Measurements from ENCODE around the gene APOB.

The APOB gene

DNA sequence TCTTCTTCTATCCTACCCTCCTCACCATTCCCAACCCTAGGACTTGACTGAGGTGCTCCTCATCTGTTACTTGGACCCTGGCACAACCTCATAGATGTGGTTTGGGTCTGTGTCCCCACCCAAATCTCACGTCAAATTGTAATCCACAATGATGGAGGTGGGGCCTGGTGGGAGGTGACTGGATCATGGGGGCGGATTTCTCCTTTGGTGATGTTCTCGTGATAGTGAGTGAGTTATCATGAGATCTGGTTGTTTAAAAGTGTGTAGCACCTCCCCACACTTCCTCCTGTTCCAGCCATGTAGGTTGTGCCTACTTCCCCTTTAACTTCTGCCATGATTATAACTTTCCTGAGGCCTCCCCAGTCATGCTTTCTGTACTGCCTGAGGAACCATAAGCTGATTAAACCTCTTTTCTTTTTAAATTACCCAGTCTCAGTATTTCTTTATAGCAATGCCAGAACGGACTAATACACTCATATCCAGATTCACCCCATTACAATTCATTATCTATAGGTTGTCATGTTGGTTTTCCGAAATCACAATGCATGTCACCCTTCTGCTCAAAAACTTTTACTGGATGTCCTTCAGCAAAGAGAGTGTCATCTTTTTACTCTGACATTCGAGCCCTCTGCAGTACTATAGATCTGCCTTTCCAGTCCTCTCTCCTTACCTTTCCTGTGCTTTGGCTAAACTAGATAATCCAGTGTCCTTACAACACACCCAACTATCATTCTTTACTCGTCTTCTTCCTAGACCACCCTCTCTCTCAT lies 45.7 kb downstream of the APOB start:
- DNase-seq (ENCODE audit: low spot score): no peak
- TF ChIP-seq, protein P1, sequence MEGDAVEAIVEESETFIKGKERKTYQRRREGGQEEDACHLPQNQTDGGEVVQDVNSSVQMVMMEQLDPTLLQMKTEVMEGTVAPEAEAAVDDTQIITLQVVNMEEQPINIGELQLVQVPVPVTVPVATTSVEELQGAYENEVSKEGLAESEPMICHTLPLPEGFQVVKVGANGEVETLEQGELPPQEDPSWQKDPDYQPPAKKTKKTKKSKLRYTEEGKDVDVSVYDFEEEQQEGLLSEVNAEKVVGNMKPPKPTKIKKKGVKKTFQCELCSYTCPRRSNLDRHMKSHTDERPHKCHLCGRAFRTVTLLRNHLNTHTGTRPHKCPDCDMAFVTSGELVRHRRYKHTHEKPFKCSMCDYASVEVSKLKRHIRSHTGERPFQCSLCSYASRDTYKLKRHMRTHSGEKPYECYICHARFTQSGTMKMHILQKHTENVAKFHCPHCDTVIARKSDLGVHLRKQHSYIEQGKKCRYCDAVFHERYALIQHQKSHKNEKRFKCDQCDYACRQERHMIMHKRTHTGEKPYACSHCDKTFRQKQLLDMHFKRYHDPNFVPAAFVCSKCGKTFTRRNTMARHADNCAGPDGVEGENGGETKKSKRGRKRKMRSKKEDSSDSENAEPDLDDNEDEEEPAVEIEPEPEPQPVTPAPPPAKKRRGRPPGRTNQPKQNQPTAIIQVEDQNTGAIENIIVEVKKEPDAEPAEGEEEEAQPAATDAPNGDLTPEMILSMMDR (IDR thresholded peaks at IDR 0.05; ENCODE audit: extremely low read depth, missing control alignments): no peak

DNA sequence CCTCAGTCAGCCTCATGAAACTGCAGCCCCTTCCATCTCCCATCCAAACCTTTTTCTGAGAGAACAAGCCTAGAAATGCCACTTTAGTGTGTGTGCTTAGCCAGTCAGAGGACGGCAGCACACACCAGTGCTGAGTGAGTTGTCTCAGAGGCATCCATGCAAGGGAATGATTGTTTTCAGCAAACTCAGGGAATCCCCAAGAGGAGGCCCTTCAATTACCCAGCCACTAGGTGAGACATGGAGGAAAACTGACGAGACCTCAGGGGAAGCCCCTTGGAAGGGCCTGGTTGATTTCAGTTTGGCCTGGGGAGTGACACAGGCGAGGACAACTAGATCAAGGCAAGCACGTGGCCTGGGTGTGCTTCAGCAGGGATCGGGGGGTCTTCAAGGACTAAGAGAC lies 49.7 kb downstream of the APOB start:
- TF ChIP-seq, protein P1 (IDR thresholded peaks at IDR 0.05; ENCODE audit: extremely low read depth, missing control alignments): no peak
- peak; percentile 16 for DNase-seq (ENCODE audit: low spot score)

DNA sequence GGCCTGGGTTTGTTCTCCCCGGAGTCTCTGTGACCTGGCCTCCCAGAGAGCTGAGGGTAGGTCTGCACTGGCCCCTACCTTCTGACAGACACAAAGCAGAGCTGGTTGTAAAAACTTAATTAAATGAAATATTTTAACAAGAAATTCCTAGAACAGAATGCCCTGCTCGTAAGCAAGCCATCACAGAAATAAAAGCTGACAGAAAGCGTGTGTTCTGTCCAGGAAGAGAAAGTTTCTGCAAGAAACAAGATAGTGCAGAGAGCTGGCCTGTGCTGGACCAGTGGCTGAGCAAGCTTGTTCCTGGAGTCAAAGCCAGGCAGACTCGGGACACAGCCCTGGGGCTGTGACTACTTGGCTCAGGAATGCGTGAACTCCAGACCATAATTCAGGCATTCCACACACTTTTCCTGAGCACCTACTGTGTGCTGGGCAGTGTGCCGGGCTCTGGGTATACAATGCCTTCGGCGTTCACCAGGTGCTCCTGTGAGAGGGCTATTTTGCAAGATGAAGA lies 51.6 kb downstream of the APOB start:
- TF ChIP-seq, protein P1 (IDR thresholded peaks at IDR 0.05; ENCODE audit: extremely low read depth, missing control alignments): no peak
- no peak for DNase-seq (ENCODE audit: low spot score)

DNA sequence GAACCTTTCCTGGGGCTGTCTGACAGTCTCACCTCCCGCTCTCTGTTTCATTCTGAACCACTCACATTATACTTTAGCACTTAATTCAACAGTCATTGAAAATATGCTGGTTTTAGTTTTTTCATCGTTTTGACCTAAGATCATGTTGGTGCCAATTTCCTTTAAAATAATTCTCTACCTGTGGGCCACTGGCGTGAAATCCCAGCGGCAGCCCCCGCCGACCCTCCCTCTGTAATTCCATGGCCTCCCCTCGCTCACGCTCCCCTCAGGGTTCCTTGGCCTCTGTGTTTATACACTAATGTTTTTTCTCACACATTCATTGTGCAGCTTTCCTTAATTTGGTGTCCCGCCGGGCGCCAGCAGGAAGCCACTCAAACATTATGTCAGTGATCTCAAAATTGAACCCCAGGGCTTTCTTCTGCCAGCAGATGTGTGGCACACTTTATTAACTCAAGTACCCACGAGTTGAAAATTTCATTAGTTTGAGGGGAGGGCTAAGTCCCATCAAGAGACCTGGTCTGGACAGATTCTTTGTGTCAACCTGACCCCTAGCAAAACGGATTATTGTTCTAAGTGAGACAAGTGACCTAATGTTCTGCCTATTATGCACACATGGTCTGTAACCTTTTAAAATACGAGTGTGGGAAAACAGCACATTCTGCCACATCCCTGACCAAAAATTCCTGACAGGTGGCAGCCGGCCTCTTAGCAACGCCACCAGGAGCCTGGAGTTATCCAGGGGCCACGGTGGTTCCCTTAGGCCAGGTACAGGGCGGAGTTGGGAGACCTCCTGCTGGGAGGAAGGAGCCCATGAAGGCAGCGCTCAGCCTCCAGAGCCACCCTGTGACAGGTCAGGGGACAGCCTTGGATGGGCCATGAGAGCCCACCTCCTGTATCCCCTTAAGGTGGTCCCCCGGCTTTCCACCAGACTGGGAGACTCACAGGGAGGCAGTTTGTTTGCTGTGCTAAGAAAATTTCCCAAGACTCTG lies 53.1 kb downstream of the APOB start:
- TF ChIP-seq, protein P1 (IDR thresholded peaks at IDR 0.05; ENCODE audit: extremely low read depth, missing control alignments): no peak
- no peak for DNase-seq (ENCODE audit: low spot score)

DNA sequence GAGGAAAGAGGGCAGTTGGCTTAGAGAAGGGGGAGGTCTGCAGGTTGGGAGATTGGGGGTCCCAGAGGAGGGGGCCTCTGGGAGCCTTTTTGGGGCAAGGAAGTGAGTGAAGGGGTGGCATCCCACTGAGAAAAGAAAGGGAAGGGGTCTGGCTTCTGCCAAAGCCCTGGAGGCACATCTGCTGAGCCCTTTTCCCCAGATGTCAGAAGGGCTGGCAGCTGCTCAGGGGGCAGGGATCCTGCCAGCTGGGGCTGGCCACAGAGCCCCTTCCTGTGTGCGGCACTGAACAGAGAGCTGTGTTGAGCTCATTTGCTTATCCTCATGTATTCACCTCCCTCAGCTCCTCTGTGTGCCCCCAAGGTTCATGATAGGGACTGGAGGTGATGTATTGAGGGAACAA lies 54.5 kb downstream of the APOB start:
- TF ChIP-seq, protein P1 (IDR thresholded peaks at IDR 0.05; ENCODE audit: extremely low read depth, missing control alignments): no peak
- DNase-seq (ENCODE audit: low spot score): no peak

DNA sequence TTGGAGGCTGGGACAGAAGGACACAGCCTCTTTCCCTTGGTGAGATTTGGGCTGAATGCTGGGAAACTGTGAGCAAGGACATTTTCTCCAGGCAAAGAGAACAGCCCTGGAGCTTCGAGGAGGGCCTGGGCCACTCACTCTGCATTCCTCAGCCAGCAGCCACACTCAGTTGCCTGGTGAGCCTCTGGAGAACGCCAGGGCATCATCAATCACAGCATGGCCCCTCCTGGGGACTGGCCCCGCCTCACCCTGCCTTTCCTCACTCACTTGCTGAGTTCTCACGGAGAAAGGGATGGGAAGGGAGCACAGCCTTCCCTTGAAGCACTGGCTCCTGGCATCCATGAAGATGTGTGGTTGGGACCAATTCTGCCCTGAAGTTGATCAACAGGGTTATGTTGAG lies 55.0 kb downstream of the APOB start:
- TF ChIP-seq, protein P1 (IDR thresholded peaks at IDR 0.05; ENCODE audit: extremely low read depth, missing control alignments): no peak
- DNase-seq (ENCODE audit: low spot score): no peak
